OCI-LY1 (cell line): ENCODE data around the gene DHRS3.

Experiments used
- H2AFZ ChIP-seq: fragments of 200-600 bp; sonication (generic), shearing (Covaris generic); 2 replicates; pipeline ENCODE4 v1.6.0; 2014; ENCODE audit warnings: antibody characterized with exemption, mild to moderate bottlenecking, low read length
- H3F3A ChIP-seq: fragments of 200-600 bp; sonication (generic), shearing (Covaris generic); 2 replicates; pipeline ENCODE4 v1.6.0; 2014; ENCODE audit warnings: mild to moderate bottlenecking, antibody characterized with exemption, low read length, moderate library complexity; ENCODE audit not compliant: insufficient read depth
- H3K27ac ChIP-seq: fragments of 200-600 bp; sonication (generic); 2 replicates; pipeline ENCODE4 v1.5.1; 2014; ENCODE audit warnings: low read length, mixed run types, mild to moderate bottlenecking, low read depth; ENCODE audit not compliant: poor library complexity, severe bottlenecking
- H3K27me3 ChIP-seq: fragments of 200-600 bp; sonication (generic); 2 replicates; pipeline ENCODE4 v1.6.0; 2014; ENCODE audit warnings: antibody characterized with exemption, mild to moderate bottlenecking, low read length, moderate library complexity; ENCODE audit not compliant: insufficient read depth
- H3K36me3 ChIP-seq: fragments of 200-600 bp; sonication (generic); 2 replicates; pipeline ENCODE4 v1.6.1; 2014; ENCODE audit warnings: mild to moderate bottlenecking, antibody characterized with exemption, low read length, moderate library complexity, mixed read lengths; ENCODE audit not compliant: insufficient read depth
- H3K4me1 ChIP-seq: fragments of 200-600 bp; sonication (generic); 2 replicates; pipeline ENCODE4 v1.5.1; 2014; ENCODE audit warnings: mild to moderate bottlenecking, low read length, moderate library complexity; ENCODE audit not compliant: insufficient read depth, severe bottlenecking
- H3K4me2 ChIP-seq: fragments of 200-600 bp; sonication (generic), shearing (Covaris generic); 2 replicates; pipeline ENCODE4 v1.6.1; 2014; ENCODE audit warnings: low read length
- H3K4me3 ChIP-seq: fragments of 200-600 bp; sonication (generic); 2 replicates; pipeline ENCODE4 v1.5.1; 2014; ENCODE audit warnings: low read length, low read depth, mild to moderate bottlenecking, mixed read lengths; ENCODE audit not compliant: poor library complexity, severe bottlenecking
- H3K79me2 ChIP-seq: fragments of 200-600 bp; shearing (Covaris generic); 2 replicates; pipeline ENCODE4 v1.6.1; 2016; ENCODE audit warnings: mixed run types, low read length, mixed read lengths; ENCODE audit not compliant: insufficient read depth
- H3K9ac ChIP-seq: fragments of 200-600 bp; sonication (generic), shearing (Covaris generic); 2 replicates; pipeline ENCODE4 v1.6.1; 2014; ENCODE audit warnings: mild to moderate bottlenecking, low read length, mixed read lengths
- H3K9me2 ChIP-seq: fragments of 200-600 bp; sonication (generic), shearing (Covaris generic); 2 replicates; pipeline ENCODE4 v1.6.1; 2014; ENCODE audit warnings: low read depth, mild to moderate bottlenecking, low read length, mixed read lengths
- H3K9me3 ChIP-seq: fragments of 200-600 bp; shearing (Covaris generic); 2 replicates; pipeline ENCODE4 v1.6.1; 2014; ENCODE audit warnings: low read length, mixed read lengths
- H4K20me1 ChIP-seq: fragments of 200-600 bp; sonication (generic), shearing (Covaris generic); 2 replicates; pipeline ENCODE4 v1.6.0; 2016; ENCODE audit warnings: mild to moderate bottlenecking, low read length; ENCODE audit not compliant: insufficient read depth
- EZH2 ChIP-seq: fragments of 200-600 bp; sonication (generic), shearing (Covaris generic); IDR thresholded peaks from 2 replicates; pipeline ENCODE4 v1.8.0; 2017; ENCODE audit warnings: borderline replicate concordance, mixed run types, mild to moderate bottlenecking, antibody characterized with exemption, low read length, moderate library complexity, mixed read lengths
- TF ChIP-seq, protein P1 (sequence below): fragments of 200-600 bp; sonication (generic), shearing (Covaris generic); IDR thresholded peaks from 2 replicates; pipeline ENCODE4 v1.5.1; 2017; ENCODE audit warnings: mild to moderate bottlenecking, antibody characterized with exemption, low read length, moderate library complexity, mixed read lengths

DHRS3 gene

GRCh38 chr1:12580054-12580887 lies 37.7 kb downstream of the DHRS3 start:
- Histone ChIP-seq H3K27me3 (no peaks in the 10 kb centered on the region), H3K9me3 (no peaks in the 10 kb centered on the region), H3F3A (no peaks in the 10 kb centered on the region), H3K9ac (no peak overlapping the region), H3K4me3 (no peak overlapping the region), H3K4me1 (no peaks in the 10 kb centered on the region), H3K36me3 (no peaks in the 10 kb centered on the region), H3K9me2 (no peaks in the 10 kb centered on the region), H3K27ac (no peak overlapping the region), H3K79me2 (no peaks in the 10 kb centered on the region), H4K20me1 (no peaks in the 10 kb centered on the region), H3K4me2 (no peak overlapping the region), H2AFZ (no peak overlapping the region)
- TF ChIP-seq, protein P1, sequence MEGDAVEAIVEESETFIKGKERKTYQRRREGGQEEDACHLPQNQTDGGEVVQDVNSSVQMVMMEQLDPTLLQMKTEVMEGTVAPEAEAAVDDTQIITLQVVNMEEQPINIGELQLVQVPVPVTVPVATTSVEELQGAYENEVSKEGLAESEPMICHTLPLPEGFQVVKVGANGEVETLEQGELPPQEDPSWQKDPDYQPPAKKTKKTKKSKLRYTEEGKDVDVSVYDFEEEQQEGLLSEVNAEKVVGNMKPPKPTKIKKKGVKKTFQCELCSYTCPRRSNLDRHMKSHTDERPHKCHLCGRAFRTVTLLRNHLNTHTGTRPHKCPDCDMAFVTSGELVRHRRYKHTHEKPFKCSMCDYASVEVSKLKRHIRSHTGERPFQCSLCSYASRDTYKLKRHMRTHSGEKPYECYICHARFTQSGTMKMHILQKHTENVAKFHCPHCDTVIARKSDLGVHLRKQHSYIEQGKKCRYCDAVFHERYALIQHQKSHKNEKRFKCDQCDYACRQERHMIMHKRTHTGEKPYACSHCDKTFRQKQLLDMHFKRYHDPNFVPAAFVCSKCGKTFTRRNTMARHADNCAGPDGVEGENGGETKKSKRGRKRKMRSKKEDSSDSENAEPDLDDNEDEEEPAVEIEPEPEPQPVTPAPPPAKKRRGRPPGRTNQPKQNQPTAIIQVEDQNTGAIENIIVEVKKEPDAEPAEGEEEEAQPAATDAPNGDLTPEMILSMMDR: no peak
- TF ChIP-seq EZH2: no peak

GRCh38 chr1:12578860-12579422 lies 39.1 kb downstream of the DHRS3 start:
- Histone ChIP-seq H3K9ac (no peak overlapping the region), H3K4me1 (no peaks in the 10 kb centered on the region), H3K27ac (no peak overlapping the region), H3K27me3 (no peaks in the 10 kb centered on the region), H3K79me2 (no peaks in the 10 kb centered on the region), H3K4me2 (no peak overlapping the region), H3F3A (no peaks in the 10 kb centered on the region), H3K9me3 (no peaks in the 10 kb centered on the region), H3K9me2 (no peaks in the 10 kb centered on the region), H3K4me3 (no peak overlapping the region), H2AFZ (no peak overlapping the region), H3K36me3 (no peaks in the 10 kb centered on the region), H4K20me1 (no peaks in the 10 kb centered on the region)
- TF ChIP-seq, protein P1: no peak
- no peak for TF ChIP-seq EZH2

GRCh38 chr1:12577020-12577419 lies 41.0 kb downstream of the DHRS3 start:
- Histone ChIP-seq H2AFZ (no peak overlapping the region), H4K20me1 (no peaks in the 10 kb centered on the region), H3K79me2 (no peaks in the 10 kb centered on the region), H3F3A (no peaks in the 10 kb centered on the region), H3K36me3 (no peaks in the 10 kb centered on the region), H3K4me3 (no peak overlapping the region), H3K9me3 (no peaks in the 10 kb centered on the region), H3K4me2 (no peak overlapping the region), H3K9ac (no peak overlapping the region), H3K4me1 (no peaks in the 10 kb centered on the region), H3K27me3 (no peaks in the 10 kb centered on the region), H3K9me2 (no peaks in the 10 kb centered on the region), H3K27ac (no peak overlapping the region)
- no peak for TF ChIP-seq EZH2
- TF ChIP-seq, protein P1: no peak
